Activated naive CD8-positive, alpha-beta T cell (primary cell): ENCODE measurements around the gene BCL7A.
"Not testable (repeated sequence)": the region's sequence is repeated elsewhere in the genome, so short reads cannot be mapped to it uniquely, and the experiment has no call there.

Experiments
- H3K27ac Mint-ChIP-seq: one replicate; pipeline ENCODE4 v1.8.0; 2021; ENCODE audit warnings: mixed read lengths
- H3K27me3 Mint-ChIP-seq: one replicate; pipeline ENCODE4 v1.8.0; 2021; ENCODE audit warnings: mixed read lengths
- H3K36me3 Mint-ChIP-seq: one replicate; pipeline ENCODE4 v1.8.0; 2021; ENCODE audit warnings: mixed read lengths
- H3K4me1 Mint-ChIP-seq: one replicate; pipeline ENCODE4 v1.8.0; 2021; ENCODE audit warnings: low read depth, mixed read lengths
- H3K4me3 Mint-ChIP-seq: one replicate; pipeline ENCODE4 v1.8.0; 2021; ENCODE audit warnings: mild to moderate bottlenecking, mixed read lengths
- H3K9me3 Mint-ChIP-seq: one replicate; pipeline ENCODE4 v1.8.0; 2021; ENCODE audit warnings: low read depth, mixed read lengths

Gene BCL7A

GRCh38 chr12:122029620-122030423 is 8.1 kb downstream of the BCL7A start:
- H3K27ac Mint-ChIP-seq = no peak overlapping the region
- peaks cover 9% of the 10 kb centered on the region for H3K4me1 Mint-ChIP-seq
- no peaks in the 10 kb centered on the region for H3K27me3 Mint-ChIP-seq

GRCh38 chr12:122030424-122031035 is 8.8 kb downstream of the BCL7A start:
- peaks cover 9% of the 10 kb centered on the region for H3K4me1 Mint-ChIP-seq
- H3K9me3 Mint-ChIP-seq = no peaks in the 10 kb centered on the region
- no peak overlapping the region for H3K4me3 Mint-ChIP-seq
- no peaks in the 10 kb centered on the region for H3K36me3 Mint-ChIP-seq
- H3K27ac Mint-ChIP-seq = no peak overlapping the region
- H3K27me3 Mint-ChIP-seq = no peaks in the 10 kb centered on the region

More at GRCh38 chr12:122029620-122030423, 8.1 kb downstream of the BCL7A start:
- H3K9me3 Mint-ChIP-seq = no peaks in the 10 kb centered on the region
- H3K36me3 Mint-ChIP-seq = no peaks in the 10 kb centered on the region
- H3K4me3 Mint-ChIP-seq = no peak overlapping the region

GRCh38 chr12:122031342-122032216 is 9.9 kb downstream of the BCL7A start:
- no peak overlapping the region for H3K27ac Mint-ChIP-seq
- H3K4me3 Mint-ChIP-seq = no peak overlapping the region

GRCh38 chr12:122032580-122032979 is 10.9 kb downstream of the BCL7A start:
- Mint-ChIP-seq H3K4me1 (peaks cover 5% of the 10 kb centered on the region), H3K4me3 (no peak overlapping the region), H3K36me3 (no peaks in the 10 kb centered on the region), H3K27ac (no peak overlapping the region), H3K9me3 (no peaks in the 10 kb centered on the region), H3K27me3 (no peaks in the 10 kb centered on the region)

More at GRCh38 chr12:122031342-122032216, 9.9 kb downstream of the BCL7A start:
- Mint-ChIP-seq H3K4me1 (peaks cover 9% of the 10 kb centered on the region), H3K9me3 (no peaks in the 10 kb centered on the region), H3K27me3 (no peaks in the 10 kb centered on the region), H3K36me3 (no peaks in the 10 kb centered on the region)

- Mint-ChIP-seq H3K4me3 (no peak overlapping the region), H3K27ac (no peak overlapping the region), H3K4me1 (no peaks in the 10 kb centered on the region), H3K27me3 (no peaks in the 10 kb centered on the region), H3K9me3 (no peaks in the 10 kb centered on the region), H3K36me3 (no peaks in the 10 kb centered on the region)
Measured at GRCh38 chr12:122035292-122035691, 13.6 kb downstream of the BCL7A start.

- Mint-ChIP-seq H3K27ac (no peak overlapping the region), H3K4me1 (no peaks in the 10 kb centered on the region), H3K9me3 (no peaks in the 10 kb centered on the region), H3K36me3 (no peaks in the 10 kb centered on the region), H3K27me3 (no peaks in the 10 kb centered on the region), H3K4me3 (no peak overlapping the region)
Measured at GRCh38 chr12:122036153-122036552, 14.5 kb downstream of the BCL7A start.

GRCh38 chr12:122040579-122041386 is 19.1 kb downstream of the BCL7A start:
- Mint-ChIP-seq H3K9me3 (no peaks in the 10 kb centered on the region), H3K36me3 (no peaks in the 10 kb centered on the region), H3K27ac (no peak overlapping the region), H3K4me3 (no peak overlapping the region), H3K27me3 (no peaks in the 10 kb centered on the region), H3K4me1 (no peaks in the 10 kb centered on the region)

GRCh38 chr12:122041458-122041857 is 19.8 kb downstream of the BCL7A start:
- not testable (repeated sequence) for H3K27me3 Mint-ChIP-seq, H3K27ac Mint-ChIP-seq, H3K9me3 Mint-ChIP-seq, H3K36me3 Mint-ChIP-seq, H3K4me3 Mint-ChIP-seq, H3K4me1 Mint-ChIP-seq

- Mint-ChIP-seq H3K36me3 (no peaks in the 10 kb centered on the region), H3K27me3 (no peaks in the 10 kb centered on the region)
Measured at GRCh38 chr12:122042910-122043309, 21.2 kb downstream of the BCL7A start.

GRCh38 chr12:122043476-122043875 is 21.8 kb downstream of the BCL7A start:
- H3K9me3 Mint-ChIP-seq = no peaks in the 10 kb centered on the region
- no peak overlapping the region for H3K4me3 Mint-ChIP-seq
- no peaks in the 10 kb centered on the region for H3K27me3 Mint-ChIP-seq
- no peak overlapping the region for H3K27ac Mint-ChIP-seq
- H3K4me1 Mint-ChIP-seq = no peaks in the 10 kb centered on the region
- H3K36me3 Mint-ChIP-seq = no peaks in the 10 kb centered on the region

More at GRCh38 chr12:122042910-122043309, 21.2 kb downstream of the BCL7A start:
- Mint-ChIP-seq H3K9me3 (no peaks in the 10 kb centered on the region), H3K4me1 (no peaks in the 10 kb centered on the region), H3K27ac (no peak overlapping the region), H3K4me3 (no peak overlapping the region)

GRCh38 chr12:122045262-122045661 is 23.6 kb downstream of the BCL7A start:
- Mint-ChIP-seq H3K27ac (no peak overlapping the region), H3K4me3 (no peak overlapping the region), H3K9me3 (no peaks in the 10 kb centered on the region), H3K4me1 (no peaks in the 10 kb centered on the region), H3K36me3 (no peaks in the 10 kb centered on the region), H3K27me3 (no peaks in the 10 kb centered on the region)

GRCh38 chr12:122046145-122046544 is 24.5 kb downstream of the BCL7A start:
- Mint-ChIP-seq H3K4me3 (no peak overlapping the region), H3K27ac (no peak overlapping the region), H3K9me3 (no peaks in the 10 kb centered on the region), H3K27me3 (no peaks in the 10 kb centered on the region), H3K4me1 (no peaks in the 10 kb centered on the region), H3K36me3 (no peaks in the 10 kb centered on the region)

GRCh38 chr12:122048151-122048550 is 26.5 kb downstream of the BCL7A start:
- Mint-ChIP-seq H3K27me3 (no peaks in the 10 kb centered on the region), H3K4me3 (no peak overlapping the region), H3K9me3 (no peaks in the 10 kb centered on the region), H3K36me3 (no peaks in the 10 kb centered on the region), H3K27ac (no peak overlapping the region), H3K4me1 (no peaks in the 10 kb centered on the region)

- Mint-ChIP-seq H3K4me1 (peaks cover 2% of the 10 kb centered on the region), H3K9me3 (no peaks in the 10 kb centered on the region), H3K27me3 (no peaks in the 10 kb centered on the region), H3K27ac (no peak overlapping the region), H3K4me3 (no peak overlapping the region), H3K36me3 (no peaks in the 10 kb centered on the region)
Measured at GRCh38 chr12:122049827-122050226, 28.1 kb downstream of the BCL7A start.
